Heart left ventricle (tissue), 16 donors: ENCODE data around the gene SMC6. TPM values are rescaled to one million over a fixed set of nuclear protein-coding genes. Genes with fewer than 3 reads are reported as not detected.

Source experiments
- ATAC-seq, 4 donors: fragments of 200-7000 bp; cut with Tn5 transposase; one replicate each; pipeline ENCODE4 v1.9.1; 2020 to 2022; ENCODE audit warnings: moderate library complexity in 4 of 4, mild to moderate bottlenecking in 3 of 4, moderate number of reproducible peaks in 1 of 4
- DNase-seq, 5 donors: peaks; one replicate each; pipeline ENCODE4 v3.0.0-alpha.2; 2020
- H3K27ac ChIP-seq, 12 donors: fragments of 200-600 bp; sonication (generic) in 4 of 12; one replicate each; pipeline versions ENCODE4 v1.5.0 to v1.8.0; 2016 to 2022; ENCODE audit warnings: mild to moderate bottlenecking in 2 of 12
- H3K27me3 ChIP-seq, 9 donors: fragments of 200-600 bp; sonication (generic) in 2 of 9; one replicate each; pipeline versions ENCODE4 v1.5.1 to v1.8.0; 2016 to 2022; ENCODE audit warnings: mild to moderate bottlenecking in 3 of 9
- H3K36me3 ChIP-seq, 9 donors: fragments of 200-600 bp; sonication (generic) in 2 of 9; one replicate each; pipeline versions ENCODE4 v1.5.0 to v1.8.0; 2018 to 2022; ENCODE audit warnings: mild to moderate bottlenecking in 2 of 9
- H3K4me1 ChIP-seq, 12 donors: fragments of 200-600 bp; sonication (generic) in 4 of 12; one replicate each; pipeline versions ENCODE4 v1.5.0 to v1.8.0; 2016 to 2022; ENCODE audit warnings: mild to moderate bottlenecking in 3 of 12
- H3K4me3 ChIP-seq, 12 donors: fragments of 200-600 bp; sonication (generic) in 4 of 12; one replicate each; pipeline versions ENCODE4 v1.5.0 to v1.8.0; 2017 to 2022; ENCODE audit warnings: mild to moderate bottlenecking in 9 of 12, moderate library complexity in 4 of 12
- H3K9me3 ChIP-seq, 12 donors: fragments of 200-600 bp; sonication (generic) in 4 of 12; one replicate each; pipeline versions ENCODE4 v1.5.0 to v1.8.0; 2016 to 2022; ENCODE audit warnings: mild to moderate bottlenecking in 1 of 12
- CTCF ChIP-seq, 12 donors: fragments of 200-600 bp; sonication (generic) in 4 of 12; IDR thresholded peaks; one replicate each; pipeline versions ENCODE4 v1.5.0 to v1.8.0; 2018 to 2022; ENCODE audit warnings: antibody characterized with exemption in 12 of 12, mild to moderate bottlenecking in 5 of 12
- POLR2A ChIP-seq, 2 donors: fragments of 450-650 bp; IDR thresholded peaks; one replicate each; pipeline ENCODE4 v1.6.1; 2017; ENCODE audit warnings: antibody characterized with exemption in 2 of 2, mild to moderate bottlenecking in 2 of 2, moderate library complexity in 2 of 2
- WGBS, 4 donors: extraction: QIAGEN DNeasy Blood & Tissue Kit in 2 of 4; methylation state at CpG; one replicate each; pipeline versions ENCODE4 v1.1.5 to v1.1.7; 2013 to 2018; 5-methylcytosine and 5-hydroxymethylcytosine counted together
- intact Hi-C, 10 donors: fragments of 100-400 bp; cut with DNase I; formaldehyde crosslinking; loops; one replicate each; pipeline versions ENCODE4 v1.11.1 to v1.14.2; 2022
- polyA plus RNA-seq, 2 donors: library from polyadenylated mRNA; stranded (reverse); fragments of 200-250 nt; gene quantifications; one replicate each; pipeline ENCODE4 v1.2.3, GENCODE V29; 2013
- total RNA-seq, 9 donors: library from RNA; depleted of rRNA in 2 of 9; stranded (reverse); fragments of >200 nt in 2 of 9; fragmentation: NEBNext Ultra II Directional in 3 of 9; extraction: Animal tissue kit (Norgen Biotek cat#: 25700) in 3 of 9; gene quantifications; one replicate each; pipeline versions ENCODE4 v1.1.0 to v1.2.4, GENCODE V29; 2016 to 2023
- donor health status: ischemic (EF 13 %, LVEDD 7.1; RV severe dilation, severe dysfunction).
- donor health status: healthy with polysubstance abuse.
- donor health status: DM: no; HTN: yes; CAD: no.
- donor health status: DM: no; HTN: no; CAD: no.
- donor health status: ischemic (EF 25% LVEDD 6.9; RV normal size, moderate dysfunction).
- donor health status: ischemic (EF 25% LVEDD 5.7; RV mildly dilated, moderate dysfunction).
- donor health status: healthy.
- donor health status: DM: yes; HTN: yes; CAD: no.
- donor health status: ischemic (EF 35%, LVEDD 5.7; RV mildly dilated, moderate dysfunction).
- donor health status: nonischemic (EF 11% LVEDD 7.7; RV severe dilation, severe dysfunction).
- donor health status: DM: yes; HTN: yes; CAD: no.
- donor health status: PGD.
- donor health status: ischemic (EF 29% LVEDD 5.4; RV normal size, mild dysfunction).
- donor health status: nonischemic (EF 23%, LVEDD 6.1; RV moderate dilation, normal function).

Gene SMC6
- total and polyA plus RNA-seq, 11 donors = 5.9 to 14.7 (median 12.2) TPM

DNA sequence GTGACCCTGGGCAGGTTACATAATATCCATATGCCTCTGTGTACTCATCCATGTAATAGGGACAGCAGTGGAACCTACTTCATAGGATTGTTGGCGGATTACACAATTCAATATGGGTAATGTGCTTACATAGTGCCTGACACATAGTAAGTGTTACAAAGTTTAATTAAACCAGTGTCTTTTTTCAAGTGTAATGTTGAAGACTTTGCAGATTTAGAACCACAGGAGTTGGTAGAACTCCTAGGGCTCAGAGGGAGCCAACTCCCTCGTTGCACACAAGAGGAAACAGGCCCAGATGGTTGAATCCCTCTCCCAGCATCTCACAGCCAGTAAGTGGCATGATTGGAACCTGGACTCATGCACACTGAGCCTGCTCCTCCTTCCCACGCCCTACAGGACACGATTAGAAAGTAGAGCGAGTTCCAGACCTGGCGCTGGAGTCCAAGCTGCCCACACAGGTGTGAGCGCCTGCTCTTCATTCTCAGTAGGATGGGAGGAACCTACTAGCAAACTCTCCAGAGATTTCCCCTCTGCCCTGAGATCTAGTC lies 115.3 kb downstream of the SMC6 start:
- intact Hi-C loops = no loop called here

GRCh38 chr2:17637131-17637906 lies 116.3 kb downstream of the SMC6 start:
- WGBS, 4 donors = 47 to 52% (median 51%) methylated on average over 8 of the region's 8 CpGs
- no peak for TF ChIP-seq POLR2A (IDR thresholded peaks at IDR 0.05)
- no peak for TF ChIP-seq CTCF (IDR thresholded peaks at IDR 0.05)
- H3K27me3 ChIP-seq = no peaks in the 10 kb centered on the region
- H3K27ac ChIP-seq = no peak overlapping the region
- intact Hi-C loops = no loop called here
- no peak overlapping the region for H3K4me3 ChIP-seq
- ATAC-seq (peak in 3 of 4 donors; percentile 30 to 40 (median 38)), DNase-seq (no peak)
- peaks cover 0 to 16% (median 0%) of the 10 kb centered on the region in 12 donors for H3K4me1 ChIP-seq
- H3K36me3 ChIP-seq = no peaks in the 10 kb centered on the region
- H3K9me3 ChIP-seq = no peaks in the 10 kb centered on the region

More for the DNA sequence above, 115.3 kb downstream of the SMC6 start:
- ATAC-seq (no peak), DNase-seq (no peak)
- 86 to 92% (median 90%) methylated on average over 7 of the region's 7 CpGs for WGBS, 4 donors
- H3K4me3 ChIP-seq = no peak overlapping the region
- H3K27me3 ChIP-seq = no peaks in the 10 kb centered on the region
- peaks cover 0 to 16% (median 0%) of the 10 kb centered on the region in 12 donors for H3K4me1 ChIP-seq
- no peaks in the 10 kb centered on the region for H3K9me3 ChIP-seq
- no peak for TF ChIP-seq POLR2A (IDR thresholded peaks at IDR 0.05)
- no peak for TF ChIP-seq CTCF (IDR thresholded peaks at IDR 0.05)
- no peaks in the 10 kb centered on the region for H3K36me3 ChIP-seq
- no peak overlapping the region for H3K27ac ChIP-seq

- Histone ChIP-seq H3K9me3 (no peaks in the 10 kb centered on the region), H3K27ac (no peak overlapping the region), H3K4me1 (peaks cover 0 to 16% (median 0%) of the 10 kb centered on the region in 12 donors), H3K36me3 (no peaks in the 10 kb centered on the region), H3K27me3 (no peaks in the 10 kb centered on the region), H3K4me3 (no peak overlapping the region)
- ATAC-seq (no peak), DNase-seq (no peak)
- TF ChIP-seq CTCF (IDR thresholded peaks at IDR 0.05) (no peak), POLR2A (IDR thresholded peaks at IDR 0.05) (no peak)
- WGBS, 4 donors = 90 to 95% (median 91%) methylated on average over 3 of the region's 3 CpGs
- intact Hi-C loops = no loop called here
These were observed 117.4 kb downstream of the SMC6 start for GRCh38 chr2:17636257-17636656.

DNA sequence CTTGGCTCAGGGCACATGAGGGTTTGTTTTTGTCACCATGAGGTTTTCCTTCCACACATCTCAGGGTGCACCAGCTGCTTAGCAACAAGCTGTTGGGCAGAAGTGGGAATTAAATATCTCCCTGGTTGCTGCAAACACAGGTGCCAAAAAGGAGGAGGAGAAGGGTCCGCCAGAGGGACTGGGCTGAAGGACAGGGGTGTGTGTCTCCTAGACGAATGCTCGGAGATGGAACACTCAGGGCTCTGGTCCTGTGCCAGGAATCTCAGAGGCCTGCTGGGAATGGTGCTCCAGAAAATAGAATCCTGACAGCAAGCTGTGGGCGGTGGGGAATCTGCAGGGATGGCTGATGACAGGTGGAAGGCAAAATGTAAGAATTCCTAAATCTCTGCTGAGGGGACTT lies 118.6 kb downstream of the SMC6 start:
- DNase-seq (peak in 3 of 5 donors; percentile 37 to 74 (median 52)), ATAC-seq (peak in 3 of 4 donors; percentile 44 to 74 (median 64))
- intact Hi-C loops = no loop called here
- H3K36me3 ChIP-seq = no peaks in the 10 kb centered on the region
- peaks cover 0 to 16% (median 0%) of the 10 kb centered on the region in 12 donors for H3K4me1 ChIP-seq
- no peaks in the 10 kb centered on the region for H3K27me3 ChIP-seq
- 31 to 35% (median 33%) methylated on average over 4 of the region's 4 CpGs for WGBS, 4 donors
- H3K27ac ChIP-seq = no peak overlapping the region
- no peak overlapping the region for H3K4me3 ChIP-seq
- peaks cover 0 to 6% (median 0%) of the 10 kb centered on the region in 12 donors for H3K9me3 ChIP-seq
- no peak for TF ChIP-seq CTCF (IDR thresholded peaks at IDR 0.05)
